Lower leg skin (tissue), 4 donors: ENCODE data around the gene AGBL1. TPM values are rescaled to one million over a fixed set of nuclear protein-coding genes. Genes with fewer than 3 reads are reported as not detected.

Experiments used
- DNase-seq, 2 donors: peaks; one replicate each; pipeline ENCODE4 v3.0.0-alpha.2; 2019; ENCODE audit warnings: low spot score in 2 of 2
- H3K4me3 ChIP-seq: fragments of 200-600 bp; sonication (generic); 2 replicates; pipeline ENCODE4 v1.5.1; 2017; ENCODE audit warnings: mild to moderate bottlenecking, low read depth; ENCODE audit not compliant: poor library complexity, severe bottlenecking
- CTCF ChIP-seq, 3 donors: fragments of 450-650 bp; IDR thresholded peaks; one replicate each; pipeline ENCODE4 v1.5.1; 2016; ENCODE audit warnings: antibody characterized with exemption in 3 of 3, mild to moderate bottlenecking in 3 of 3, moderate library complexity in 2 of 3
- POLR2A ChIP-seq, 2 donors: fragments of 450-650 bp; IDR thresholded peaks; one replicate each; pipeline ENCODE4 v1.6.1; 2016 to 2017; ENCODE audit warnings: antibody characterized with exemption in 2 of 2, mild to moderate bottlenecking in 1 of 2, moderate library complexity in 1 of 2
- WGBS, 2 donors: methylation state at CpG; one replicate each; pipeline ENCODE4 v1.1.5; 2018; 5-methylcytosine and 5-hydroxymethylcytosine counted together
- intact Hi-C: fragments of 100-400 bp; cut with DNase I; formaldehyde crosslinking; loops from one replicate; pipeline ENCODE4 v1.15.0; 2023; ENCODE audit warnings: low total_unique reads
- total RNA-seq, 4 donors: library from RNA; depleted of rRNA; stranded (reverse); fragments of >200 nt; gene quantifications; one replicate each; pipeline ENCODE4 v1.1.0, GENCODE V29; 2016

AGBL1 gene
- total RNA-seq, 4 donors from 2014 or later, result 0.13 to 0.91 TPM; not detected in 2

- intact Hi-C loops, result no loop called here
- TF ChIP-seq CTCF (IDR thresholded peaks at IDR 0.05) (no peak), POLR2A (IDR thresholded peaks at IDR 0.05) (no peak)
- H3K4me3 ChIP-seq, result no peak overlapping the region
- 30 to 50% methylated on average over 1 of the region's 1 CpG for WGBS, 2 donors
- DNase-seq, result no peak
These were observed 570.4 kb downstream of the AGBL1 start for GRCh38 chr15:86650094-86650493.

- 63 to 73% methylated on average over 6 of the region's 6 CpGs for WGBS, 2 donors
- no peak for TF ChIP-seq POLR2A (IDR thresholded peaks at IDR 0.05)
- TF ChIP-seq CTCF (IDR thresholded peaks at IDR 0.05), result no peak
- intact Hi-C loops, result no loop called here
- DNase-seq, result no peak
- no peak overlapping the region for H3K4me3 ChIP-seq
These were observed 573.9 kb downstream of the AGBL1 start for GRCh38 chr15:86653344-86654197.

GRCh38 chr15:86654501-86654900 lies 574.8 kb downstream of the AGBL1 start:
- TF ChIP-seq POLR2A (IDR thresholded peaks at IDR 0.05) (no peak), CTCF (IDR thresholded peaks at IDR 0.05) (no peak)
- intact Hi-C loops, result no loop called here
- H3K4me3 ChIP-seq, result no peak overlapping the region
- WGBS, 2 donors, result 79 to 86% methylated on average over 3 of the region's 3 CpGs
- DNase-seq, result no peak

- no peak overlapping the region for H3K4me3 ChIP-seq
- no peak for DNase-seq
- intact Hi-C loops, result no loop called here
- no peak for TF ChIP-seq POLR2A (IDR thresholded peaks at IDR 0.05)
- 65 to 72% methylated on average over 2 of the region's 2 CpGs for WGBS, 2 donors
These were observed 577.6 kb downstream of the AGBL1 start for GRCh38 chr15:86657305-86657704.

- 65 to 70% methylated on average over 5 of the region's 5 CpGs for WGBS, 2 donors
- intact Hi-C loops, result no loop called here
- TF ChIP-seq CTCF (IDR thresholded peaks at IDR 0.05) (no peak), POLR2A (IDR thresholded peaks at IDR 0.05) (no peak)
- H3K4me3 ChIP-seq, result no peak overlapping the region
- DNase-seq, result no peak
These were observed 580.2 kb downstream of the AGBL1 start for GRCh38 chr15:86659724-86660411.

GRCh38 chr15:86661580-86661979 lies 581.9 kb downstream of the AGBL1 start:
- 84 to 87% methylated on average over 7 of the region's 7 CpGs for WGBS, 2 donors
- TF ChIP-seq CTCF (IDR thresholded peaks at IDR 0.05) (no peak), POLR2A (IDR thresholded peaks at IDR 0.05) (no peak)
- intact Hi-C loops, result no loop called here
- H3K4me3 ChIP-seq, result no peak overlapping the region
- no peak for DNase-seq
